ENCODE measurements around the gene ANKZF1. TPM values are rescaled to one million over a fixed set of nuclear protein-coding genes. Genes with fewer than 3 reads are reported as not detected.
A peak's percentile ranks its signal among the peaks of the same experiment; 100 is the strongest.

The ANKZF1 gene
- total and polyA plus RNA-seq, 3 experiments from 2014 or later: 32.5 to 76.0 (median 72.4) TPM

DNA sequence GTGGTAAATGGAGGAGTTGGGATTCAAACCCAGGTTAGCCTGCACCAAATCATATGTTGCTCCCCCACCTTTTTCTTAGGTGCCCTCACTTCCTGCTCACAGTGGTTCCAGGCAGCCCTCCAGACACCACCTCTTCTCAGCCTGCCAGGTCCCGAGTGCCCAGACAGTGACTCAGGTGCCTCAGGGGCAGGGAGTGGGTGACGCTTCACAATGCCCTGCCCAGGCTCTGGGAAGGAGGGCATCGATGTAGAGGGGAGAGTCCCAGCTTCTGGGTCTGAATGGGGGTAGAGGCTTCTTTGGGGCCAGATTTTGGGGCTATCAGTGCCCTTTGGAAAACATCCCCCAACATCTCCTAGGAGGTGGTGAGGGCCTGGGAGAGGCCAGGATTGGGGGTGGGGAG lies 44.3 kb downstream of the ANKZF1 start:
- Histone ChIP-seq H3K9me3 (ENCODE audit: low read length) (no peaks in the 10 kb centered on the region), H3K27me3 (ENCODE audit: insufficient read depth, low read length, poor library complexity, severe bottlenecking) (no peaks in the 10 kb centered on the region), H3K27ac (ENCODE audit: low read depth, low read length) (no peak overlapping the region), H3K36me3 (ENCODE audit: insufficient read depth, low read length) (no peaks in the 10 kb centered on the region), H3K4me3 (ENCODE audit: low read length) (no peak overlapping the region), H3K4me1 (ENCODE audit: insufficient read depth, low read length) (peaks cover 17% of the 10 kb centered on the region)
- DNase-seq: no peak
- H3K27me3 Mint-ChIP-seq: no peaks in the 10 kb centered on the region
- CTCF ChIA-PET: interaction anchor here (1.0 to 14.9 kb wide), 3 partner anchors 19 to 103 kb away, joined by 3 to 258 read pairs (median 136); partner anchors contain the start of genes TUBA4A and TUBA4B
- H3K4me3 Mint-ChIP-seq: no peak overlapping the region
- no peaks in the 10 kb centered on the region for H3K9me3 Mint-ChIP-seq
- POLR2A ChIA-PET: interaction anchor here (0.5 to 1.1 kb wide), 2 partner anchors 26 to 676 kb away, joined by 3 read pairs; no protein-coding TSS in a partner anchor
- peaks cover 16 to 20% (median 19%) of the 10 kb centered on the region in 3 donors for H3K4me1 Mint-ChIP-seq
- no peaks in the 10 kb centered on the region for H3K36me3 Mint-ChIP-seq
- H3K27ac Mint-ChIP-seq: peak overlapping the region in 1 of 8 donors; percentile 9

DNA sequence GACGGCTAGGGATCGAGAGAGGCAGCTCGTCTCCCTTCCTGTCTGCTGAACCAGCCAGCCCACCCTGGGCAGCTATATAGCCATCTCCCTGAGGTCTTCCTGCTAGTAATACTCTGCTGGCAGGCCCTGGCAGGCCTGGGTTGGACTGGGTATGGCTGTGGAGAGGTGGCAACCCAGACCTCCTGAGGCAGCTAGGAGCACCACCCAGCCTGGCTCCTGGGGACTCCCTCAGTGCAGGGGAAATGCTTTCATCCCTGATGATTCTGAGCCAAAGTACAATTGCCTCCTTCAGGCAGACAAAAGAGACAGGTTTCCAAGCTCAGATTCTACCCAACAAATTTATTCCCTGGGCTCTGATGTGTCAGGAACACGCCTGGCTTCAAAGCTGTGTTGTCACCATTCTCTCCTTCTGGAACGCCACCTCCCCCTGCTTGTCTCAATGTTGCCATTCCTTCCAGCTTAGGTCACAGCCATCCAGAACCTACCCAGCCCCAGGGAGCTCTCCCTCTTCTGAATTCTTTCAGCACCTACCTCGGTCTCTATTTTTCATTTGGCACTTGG lies 44.8 kb downstream of the ANKZF1 start:
- no peaks in the 10 kb centered on the region for H3K36me3 ChIP-seq (ENCODE audit: insufficient read depth, low read length)
- H3K27ac ChIP-seq (ENCODE audit: low read depth, low read length): no peak overlapping the region
- ChIA-PET POLR2A (interaction anchor here (0.5 to 1.1 kb wide), 2 partner anchors 27 to 676 kb away, joined by 3 read pairs; no protein-coding TSS in a partner anchor), CTCF (interaction anchor here (1.0 to 14.9 kb wide), 4 partner anchors 18 to 103 kb away, joined by 3 to 258 read pairs (median 70); partner anchors contain the start of genes TUBA4A and TUBA4B)
- Mint-ChIP-seq H3K27me3 (no peaks in the 10 kb centered on the region), H3K27ac (no peak overlapping the region), H3K9me3 (no peaks in the 10 kb centered on the region), H3K36me3 (no peaks in the 10 kb centered on the region), H3K4me3 (no peak overlapping the region), H3K4me1 (peaks cover 18 to 21% (median 21%) of the 10 kb centered on the region in 3 donors)
- peaks cover 17% of the 10 kb centered on the region for H3K4me1 ChIP-seq (ENCODE audit: insufficient read depth, low read length)
- H3K4me3 ChIP-seq (ENCODE audit: low read length): no peak overlapping the region
- DNase-seq: no peak
- no peaks in the 10 kb centered on the region for H3K27me3 ChIP-seq (ENCODE audit: insufficient read depth, low read length, poor library complexity, severe bottlenecking)
- H3K9me3 ChIP-seq (ENCODE audit: low read length): no peaks in the 10 kb centered on the region

GRCh38 chr2:219277703-219278654 lies 48.4 kb downstream of the ANKZF1 start:
- Histone ChIP-seq H3K27me3 (ENCODE audit: insufficient read depth, low read length, poor library complexity, severe bottlenecking) (no peaks in the 10 kb centered on the region), H3K9me3 (ENCODE audit: low read length) (no peaks in the 10 kb centered on the region), H3K4me3 (ENCODE audit: low read length) (peak overlapping the region; percentile 72), H3K4me1 (ENCODE audit: insufficient read depth, low read length) (peaks cover 32% of the 10 kb centered on the region), H3K27ac (ENCODE audit: low read depth, low read length) (peak overlapping the region; percentile 99), H3K36me3 (ENCODE audit: insufficient read depth, low read length) (peaks cover 21% of the 10 kb centered on the region)
- H3K9me3 Mint-ChIP-seq: no peaks in the 10 kb centered on the region
- ChIA-PET POLR2A (interaction anchor here (0.6 to 4.4 kb wide), 16 partner anchors 7 to 992 kb away, joined by 3 to 57 read pairs (median 10); partner anchors contain the start of genes ABCB6, ANKZF1, ATG9A and CNPPD1), CTCF (interaction anchor here (0.9 to 14.9 kb wide), 27 partner anchors 9 to 252 kb away, joined by 3 to 258 read pairs (median 4); partner anchors contain the start of genes ABCB6, GLB1L, STK16 and TUBA4A)
- peak overlapping the region; percentile 97 to 100 (median 100) for H3K27ac Mint-ChIP-seq
- peak; percentile 59 to 80 (median 74) for DNase-seq
- H3K27me3 Mint-ChIP-seq: no peaks in the 10 kb centered on the region
- H3K4me3 Mint-ChIP-seq: peak overlapping the region; percentile 43 to 97 (median 91)
- H3K4me1 Mint-ChIP-seq: peaks cover 30 to 48% (median 39%) of the 10 kb centered on the region in 3 donors
- H3K36me3 Mint-ChIP-seq: peaks cover 4 to 34% (median 8%) of the 10 kb centered on the region in 3 donors

DNA sequence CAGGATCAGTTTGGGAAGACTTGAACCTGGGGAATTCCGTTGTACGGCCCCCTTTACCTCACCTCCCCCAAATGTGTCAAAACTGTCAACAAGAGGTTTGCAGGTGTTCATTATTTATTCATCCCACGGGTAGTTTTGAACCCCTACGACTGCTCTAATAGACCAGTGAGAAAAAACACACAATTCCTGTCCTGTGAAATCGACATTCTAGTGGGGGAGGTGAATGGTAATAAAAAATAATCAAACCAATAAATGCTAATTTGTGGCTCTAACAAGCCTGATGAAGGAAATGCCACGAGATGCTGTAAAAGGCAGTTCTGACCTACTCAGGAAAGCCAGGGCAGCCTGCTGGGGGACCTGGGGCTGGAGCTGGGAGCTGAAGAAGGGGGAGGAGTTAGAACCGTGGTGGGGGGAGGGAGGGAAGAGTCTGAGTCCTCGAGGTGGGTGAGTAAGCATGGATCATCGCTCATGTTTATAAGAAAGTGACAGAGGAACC lies 49.1 kb downstream of the ANKZF1 start:
- Mint-ChIP-seq H3K4me1 (peaks cover 31 to 52% (median 41%) of the 10 kb centered on the region in 3 donors), H3K36me3 (peaks cover 8 to 41% (median 9%) of the 10 kb centered on the region in 3 donors), H3K4me3 (peak overlapping the region; percentile 87 to 97 (median 91)), H3K27ac (peak overlapping the region; percentile 97 to 100 (median 100)), H3K9me3 (no peaks in the 10 kb centered on the region), H3K27me3 (no peaks in the 10 kb centered on the region)
- Histone ChIP-seq H3K9me3 (ENCODE audit: low read length) (no peaks in the 10 kb centered on the region), H3K27me3 (ENCODE audit: insufficient read depth, low read length, poor library complexity, severe bottlenecking) (no peaks in the 10 kb centered on the region), H3K27ac (ENCODE audit: low read depth, low read length) (peak overlapping the region; percentile 99), H3K4me1 (ENCODE audit: insufficient read depth, low read length) (peaks cover 32% of the 10 kb centered on the region), H3K36me3 (ENCODE audit: insufficient read depth, low read length) (peaks cover 27% of the 10 kb centered on the region), H3K4me3 (ENCODE audit: low read length) (peak overlapping the region; percentile 72)
- no peak for DNase-seq
- CTCF ChIA-PET: interaction anchor here (0.6 to 14.9 kb wide), 21 partner anchors 9 to 252 kb away, joined by 3 to 258 read pairs (median 5); partner anchors contain the start of genes ABCB6, ANKZF1, ATG9A and CNPPD1
- POLR2A ChIA-PET: interaction anchor here (0.6 to 4.4 kb wide), 21 partner anchors 8 to 993 kb away, joined by 3 to 57 read pairs (median 7); partner anchors contain the start of genes ABCB6, ANKZF1, ATG9A and CNPPD1

- ChIA-PET CTCF (interaction anchor here (0.6 to 14.9 kb wide), 21 partner anchors 8 to 251 kb away, joined by 3 to 258 read pairs (median 4); partner anchors contain the start of genes ANKZF1, ATG9A, CNPPD1 and GLB1L), POLR2A (interaction anchor here (0.6 to 4.4 kb wide), 21 partner anchors 9 to 755 kb away, joined by 3 to 57 read pairs (median 7); partner anchors contain the start of genes ABCB6, ANKZF1, ATG9A and CNPPD1)
- H3K4me3 ChIP-seq (ENCODE audit: low read length): peak within 1 kb of the TSS; percentile 72
- DNase-seq: peak; percentile 99 to 100 (median 99)
- peaks cover 31 to 54% (median 41%) of the 10 kb centered on the region in 3 donors for H3K4me1 Mint-ChIP-seq
- H3K27me3 Mint-ChIP-seq: no peaks in the 10 kb centered on the region
- H3K27ac Mint-ChIP-seq: peak within 1 kb of the TSS; percentile 97 to 100 (median 100)
- peaks cover 8 to 47% (median 12%) of the 10 kb centered on the region in 3 donors for H3K36me3 Mint-ChIP-seq
- H3K36me3 ChIP-seq (ENCODE audit: insufficient read depth, low read length): peaks cover 30% of the 10 kb centered on the region
- peak within 1 kb of the TSS; percentile 99 for H3K27ac ChIP-seq (ENCODE audit: low read depth, low read length)
- peak within 1 kb of the TSS; percentile 89 to 98 (median 93) for H3K4me3 Mint-ChIP-seq
- H3K9me3 Mint-ChIP-seq: no peaks in the 10 kb centered on the region
- H3K27me3 ChIP-seq (ENCODE audit: insufficient read depth, low read length, poor library complexity, severe bottlenecking): no peaks in the 10 kb centered on the region
- no peaks in the 10 kb centered on the region for H3K9me3 ChIP-seq (ENCODE audit: low read length)
- H3K4me1 ChIP-seq (ENCODE audit: insufficient read depth, low read length): peaks cover 32% of the 10 kb centered on the region
These were observed 49.7 kb downstream of the ANKZF1 start, which contains the start of gene DNAJB2 for GRCh38 chr2:219279151-219279915. Gene DNAJB2 (plus strand): TSS chr2:219279366. CDS start chr2:219279834, 468 bp downstream.

DNA sequence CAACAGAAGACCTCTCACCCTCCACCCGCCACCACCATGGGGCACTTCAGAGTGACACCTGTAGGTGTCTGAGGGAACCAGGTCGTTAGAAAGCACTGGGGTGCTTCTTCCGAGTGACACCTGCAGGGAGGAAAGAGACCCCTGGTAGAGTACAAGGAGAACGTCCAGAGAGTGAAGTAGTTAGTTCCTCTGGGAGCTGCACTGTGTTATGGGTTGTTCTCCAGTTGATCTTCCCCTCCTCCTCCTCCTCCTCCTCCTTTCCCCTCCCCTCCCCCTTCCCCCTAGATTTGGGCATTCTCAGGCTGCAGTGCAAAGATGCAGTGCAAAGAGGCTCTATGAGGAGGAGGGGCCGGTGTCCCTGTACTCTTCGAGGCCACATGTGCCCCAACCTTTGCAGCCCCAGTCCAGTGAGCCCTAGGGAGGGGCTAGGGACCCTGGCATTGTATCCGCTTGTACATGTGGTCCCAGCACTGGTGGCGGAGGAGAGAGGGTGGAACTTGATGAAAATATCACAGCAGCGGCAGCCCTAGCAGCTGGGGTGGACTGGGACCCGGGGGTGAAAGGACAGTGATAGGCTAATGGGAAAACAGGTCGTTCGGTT lies 50.4 kb downstream of the ANKZF1 start:
- DNase-seq: no peak
- Histone ChIP-seq H3K36me3 (ENCODE audit: insufficient read depth, low read length) (peaks cover 30% of the 10 kb centered on the region), H3K4me3 (ENCODE audit: low read length) (peak overlapping the region; percentile 72), H3K4me1 (ENCODE audit: insufficient read depth, low read length) (peaks cover 32% of the 10 kb centered on the region), H3K9me3 (ENCODE audit: low read length) (no peaks in the 10 kb centered on the region), H3K27ac (ENCODE audit: low read depth, low read length) (peak overlapping the region; percentile 99), H3K27me3 (ENCODE audit: insufficient read depth, low read length, poor library complexity, severe bottlenecking) (no peaks in the 10 kb centered on the region)
- peak overlapping the region; percentile 89 to 98 (median 92) for H3K4me3 Mint-ChIP-seq
- H3K4me1 Mint-ChIP-seq: peaks cover 31 to 54% (median 41%) of the 10 kb centered on the region in 3 donors
- H3K27me3 Mint-ChIP-seq: no peaks in the 10 kb centered on the region
- ChIA-PET CTCF (interaction anchor here (0.9 to 14.9 kb wide), 10 partner anchors 12 to 120 kb away, joined by 3 to 258 read pairs (median 11); partner anchors contain the start of genes GLB1L, NHEJ1, STK16 and TUBA4A), POLR2A (interaction anchor here (1.1 to 4.4 kb wide), 13 partner anchors 12 to 108 kb away, joined by 4 to 57 read pairs (median 13); partner anchors contain the start of genes ABCB6, ANKZF1, ATG9A and CNPPD1)
- H3K9me3 Mint-ChIP-seq: no peaks in the 10 kb centered on the region
- H3K27ac Mint-ChIP-seq: peak overlapping the region; percentile 97 to 100 (median 100)
- peaks cover 8 to 53% (median 12%) of the 10 kb centered on the region in 3 donors for H3K36me3 Mint-ChIP-seq
